IMR-90 (cell line): ENCODE results near the gene NFE2L1. TPM values are rescaled to one million over a fixed set of nuclear protein-coding genes. Genes with fewer than 3 reads are reported as not detected.
A peak's percentile ranks its signal among the peaks of the same experiment; 100 is the strongest.

Source experiments
- ATAC-seq: fragments of 200-7000 bp; cut with Tn5 transposase; 2 replicates; pipeline ENCODE4 v1.9.1; 2020; ENCODE audit warnings: low read depth, mild to moderate bottlenecking, moderate library complexity
- BruUV-seq: library from RNA; stranded (reverse); fragments of 400-500 nt; replicated peaks from 2 replicates; lab custom pipeline; 2021; lab: Mats Ljungman, UMichigan
- CTCF ChIA-PET: fragments of 300-600 bp; formaldehyde crosslinking; extraction: SDS; loops from one replicate; lab custom pipeline; 2021; ENCODE audit warnings: antibody characterized with exemption; lab: Yijun Ruan, JAX
- POLR2A ChIA-PET: fragments of 300-600 bp; sonication (Branson Sonifier 250); formaldehyde crosslinking; loops from one replicate; lab custom pipeline; 2022; ENCODE audit warnings: antibody characterized with exemption; ENCODE audit not compliant: unreplicated experiment; lab: Charles Lee
- DNase-seq: peaks from one replicate; pipeline ENCODE4 v3.0.0; 2013
- H2AFZ ChIP-seq: replicated peaks from 2 replicates; pipeline ENCODE3; 2013; ENCODE audit warnings: low read length, mild to moderate bottlenecking; ENCODE audit not compliant: poor library complexity
- H2AK5ac ChIP-seq: 2 replicates; pipeline ENCODE4 v1.6.1; 2013; ENCODE audit warnings: low read depth, low read length, inconsistent platforms
- H2AK9ac ChIP-seq: replicated peaks from 2 replicates; pipeline ENCODE3; 2013; ENCODE audit warnings: mild to moderate bottlenecking, low read depth, low read length, moderate library complexity; ENCODE audit not compliant: poor library complexity
- H2BK120ac ChIP-seq: 2 replicates; pipeline ENCODE4 v1.6.1; 2013; ENCODE audit warnings: low read depth, low read length, inconsistent platforms
- H2BK15ac ChIP-seq: 3 replicates; pipeline ENCODE4 v1.6.1; 2013; ENCODE audit warnings: low read depth, low read length, inconsistent platforms
- H2BK20ac ChIP-seq: 2 replicates; pipeline ENCODE4 v1.6.1; 2013; ENCODE audit warnings: low read depth, mild to moderate bottlenecking, inconsistent platforms, low read length, moderate library complexity
- H2BK5ac ChIP-seq: 2 replicates; pipeline ENCODE4 v1.6.1; 2013; ENCODE audit warnings: mild to moderate bottlenecking, low read depth, low read length, inconsistent platforms; ENCODE audit not compliant: poor library complexity, severe bottlenecking
- H3K14ac ChIP-seq: replicated peaks from 2 replicates; pipeline ENCODE4 v1.6.1; 2013; ENCODE audit warnings: low read depth, low read length, inconsistent platforms
- H3K18ac ChIP-seq: 2 replicates; pipeline ENCODE4 v1.6.1; 2013; ENCODE audit warnings: low read depth, low read length, control low read depth
- H3K23ac ChIP-seq: 2 replicates; pipeline ENCODE4 v1.6.1; 2013; ENCODE audit warnings: low read depth, low read length, inconsistent platforms
- H3K27ac ChIP-seq: 2 replicates; pipeline ENCODE4 v1.5.1; 2013; ENCODE audit warnings: mild to moderate bottlenecking, control low read depth, low read length; ENCODE audit not compliant: insufficient read depth
- H3K27me3 ChIP-seq: 2 replicates; pipeline ENCODE4 v1.6.1; 2013; ENCODE audit warnings: low read length; ENCODE audit not compliant: control insufficient read depth, insufficient read depth
- H3K36me3 ChIP-seq: 2 replicates; pipeline ENCODE4 v1.6.1; 2013; ENCODE audit warnings: low read length, mixed read lengths; ENCODE audit not compliant: control insufficient read depth, insufficient read depth
- H3K4ac ChIP-seq: 2 replicates; pipeline ENCODE4 v1.6.1; 2013; ENCODE audit warnings: low read depth, low read length, inconsistent platforms
- H3K4me1 ChIP-seq: 2 replicates; pipeline ENCODE4 v1.6.1; 2013; ENCODE audit warnings: low read length, mixed read lengths; ENCODE audit not compliant: control insufficient read depth, insufficient read depth
- H3K4me2 ChIP-seq: 2 replicates; pipeline ENCODE4 v1.6.1; 2013; ENCODE audit warnings: low read depth, mild to moderate bottlenecking, control low read depth, low read length, moderate library complexity
- H3K4me3 ChIP-seq: 2 replicates; pipeline ENCODE4 v1.5.1; 2013; ENCODE audit warnings: low read depth, mild to moderate bottlenecking, control low read depth, low read length, moderate library complexity; ENCODE audit not compliant: insufficient read depth
- H3K56ac ChIP-seq: 2 replicates; pipeline ENCODE4 v1.6.1; 2013; ENCODE audit warnings: low read length, inconsistent platforms; ENCODE audit not compliant: insufficient read depth; ENCODE audit errors: extremely low read depth
- H3K79me1 ChIP-seq, 2 experiments: 2 replicates each; pipeline ENCODE4 v1.6.1; 2013; ENCODE audit warnings: low read length in 2 of 2, inconsistent platforms in 1 of 2, low read depth in 1 of 2
- H3K9ac ChIP-seq: 2 replicates; pipeline ENCODE4 v1.6.1; 2013; ENCODE audit warnings: low read depth, low read length, control low read depth
- H3K9me1 ChIP-seq: 2 replicates; pipeline ENCODE4 v1.6.1; 2013; ENCODE audit warnings: low read length, inconsistent platforms; ENCODE audit not compliant: insufficient read depth
- H3K9me3 ChIP-seq: 2 replicates; pipeline ENCODE4 v1.6.1; 2013; ENCODE audit warnings: low read length; ENCODE audit not compliant: control insufficient read depth, insufficient read depth
- H4K20me1 ChIP-seq: 2 replicates; pipeline ENCODE4 v1.6.1; 2013; ENCODE audit warnings: low read length, inconsistent platforms; ENCODE audit not compliant: insufficient read depth
- H4K5ac ChIP-seq: 2 replicates; pipeline ENCODE4 v1.6.1; 2013; ENCODE audit warnings: mild to moderate bottlenecking, low read depth, low read length, control low read depth
- H4K8ac ChIP-seq, 2 experiments: 2 replicates each; pipeline ENCODE4 v1.6.1; 2013; ENCODE audit warnings: low read depth in 2 of 2, low read length in 2 of 2, control low read depth in 1 of 2, inconsistent platforms in 1 of 2
- H4K91ac ChIP-seq: 2 replicates; pipeline ENCODE4 v1.6.1; 2013; ENCODE audit warnings: low read depth, low read length, inconsistent platforms; ENCODE audit not compliant: insufficient read depth
- BHLHE40 ChIP-seq: fragments of 150-350 bp; IDR thresholded peaks from 2 replicates; pipeline ENCODE4 v1.6.1; 2016; ENCODE audit warnings: mild to moderate bottlenecking, low read depth, low read length
- CEBPB ChIP-seq: IDR thresholded peaks from 2 replicates; pipeline ENCODE4 v1.6.1; 2012; ENCODE audit warnings: low read depth, low read length, improper control_type of control experiment
- ELK1 ChIP-seq: fragments of 150-350 bp; IDR thresholded peaks from 2 replicates; pipeline ENCODE4 v1.6.1; 2016; ENCODE audit warnings: low read depth, mild to moderate bottlenecking, low read length, moderate library complexity, borderline replicate concordance
- FOS ChIP-seq: fragments of 150-350 bp; IDR thresholded peaks from 2 replicates; pipeline ENCODE4 v1.6.1; 2016; ENCODE audit warnings: low read depth, low read length
- MAZ ChIP-seq: IDR thresholded peaks from 2 replicates; pipeline ENCODE4 v1.6.1; 2012; ENCODE audit warnings: low read depth, mild to moderate bottlenecking, low read length, improper control_type of control experiment, moderate library complexity, borderline replicate concordance
- MXI1 ChIP-seq: IDR thresholded peaks from 2 replicates; pipeline ENCODE4 v1.6.1; 2012; ENCODE audit warnings: low read depth, mild to moderate bottlenecking, low read length, moderate library complexity, borderline replicate concordance
- NFE2L2 ChIP-seq: fragments of 150-350 bp; IDR thresholded peaks from 2 replicates; pipeline ENCODE4 v1.6.1; 2016; ENCODE audit warnings: low read depth, mild to moderate bottlenecking, low read length
- POLR2A ChIP-seq: IDR thresholded peaks from 2 replicates; pipeline ENCODE4 v1.6.1; 2012; ENCODE audit warnings: mild to moderate bottlenecking, low read depth, low read length
- RAD21 ChIP-seq: IDR thresholded peaks from 2 replicates; pipeline ENCODE4 v1.6.1; 2012; ENCODE audit warnings: low read length, improper control_type of control experiment
- RCOR1 ChIP-seq: IDR thresholded peaks from 2 replicates; pipeline ENCODE4 v1.6.1; 2012; ENCODE audit warnings: mild to moderate bottlenecking, low read length, improper control_type of control experiment; ENCODE audit not compliant: insufficient replicate concordance
- RFX5 ChIP-seq: IDR thresholded peaks from 2 replicates; pipeline ENCODE4 v1.8.0; 2012; ENCODE audit warnings: low read depth, mild to moderate bottlenecking, low read length, moderate library complexity
- SMC3 ChIP-seq: fragments of 150-350 bp; IDR thresholded peaks from 2 replicates; pipeline ENCODE4 v1.6.1; 2016; ENCODE audit warnings: low read depth, mild to moderate bottlenecking, antibody characterized with exemption, low read length, moderate library complexity
- USF2 ChIP-seq: fragments of 150-350 bp; IDR thresholded peaks from 2 replicates; pipeline ENCODE4 v1.6.1; 2017; ENCODE audit warnings: mild to moderate bottlenecking, antibody characterized with exemption, low read length, low read depth
- WGBS, 2 experiments: methylation state at CpG; one replicate each; pipeline versions ENCODE4 v1.1.5 to v1.1.7; 2013; ENCODE audit warnings: missing lambda C conversion rate in 2 of 2; ENCODE audit not compliant: insufficient read length in 1 of 2; ENCODE audit errors: extremely low coverage in 2 of 2; 5-methylcytosine and 5-hydroxymethylcytosine counted together
- dilution Hi-C: fragments of 300-500 bp; cut with HindIII; formaldehyde crosslinking; loops from one replicate; pipeline ENCODE4 v1.14.3; 2018; ENCODE audit warnings: low sequenced_read_pairs; ENCODE audit not compliant: unreplicated experiment
- in situ Hi-C: fragments of 300-500 bp; cut with MboI; formaldehyde crosslinking; loops from 3 replicates; pipeline ENCODE4 v1.14.3; 2019; ENCODE audit warnings: low sequenced_read_pairs, inconsistent platforms, mixed read lengths
- intact Hi-C: fragments of 100-400 bp; cut with micrococcal nuclease; formaldehyde crosslinking; loops from 2 replicates; pipeline ENCODE4 v1.10.0; 2022
- polyA plus RNA-seq, 3 experiments: library from polyadenylated mRNA; depleted of rRNA; stranded (reverse); fragments of >200 nt; gene quantifications; 2 replicates each; pipeline ENCODE4 v1.2.3, GENCODE V29; 2012; ENCODE audit warnings: low replicate concordance in 1 of 3
- total RNA-seq: library from RNA; depleted of rRNA; stranded (reverse); fragments of >200 nt; gene quantifications from 2 replicates; pipeline ENCODE4 v1.2.3, GENCODE V29; 2012

The NFE2L1 gene
- total and polyA plus RNA-seq, 2 of the 4 experiments (the other 2 are of a cell fraction): 42.8 to 122 TPM

GRCh38 chr17:48037036-48037837, 10.9 kb upstream of the NFE2L1 start, which contains the start of gene COPZ2:
COPZ2 (minus strand) TSS chr17:48037797; CDS start chr17:48037777, 20 bp downstream.
- Histone ChIP-seq H4K20me1 (no peaks in the 10 kb centered on the region), H3K14ac (peak within 1 kb of the TSS; percentile 99), H3K79me1 (peaks cover 5 to 18% of the 10 kb centered on the region in 2 experiments), H3K4me1 (peaks cover 10% of the 10 kb centered on the region), H3K18ac (peak within 1 kb of the TSS; percentile 74), H2BK15ac (peak within 1 kb of the TSS; percentile 48; the same call in 1 of the 3 replicates), H2AK5ac (peak within 1 kb of the TSS; percentile 90), H3K4me2 (peak within 1 kb of the TSS; percentile 85), H3K4me3 (peak within 1 kb of the TSS; percentile 65), H4K5ac (peak within 1 kb of the TSS; percentile 58), H2BK5ac (peak within 1 kb of the TSS; percentile 29), H3K9ac (peak within 1 kb of the TSS; percentile 79), H3K9me3 (no peaks in the 10 kb centered on the region), H2AK9ac (peak within 1 kb of the TSS; percentile 94), H2BK20ac (peak within 1 kb of the TSS; percentile 62; the same call in 1 of the 2 replicates), H4K8ac (peak within 1 kb of the TSS; percentile 94), H3K27ac (peak within 1 kb of the TSS; percentile 66), H2AFZ (peak within 1 kb of the TSS; percentile 97), H3K27me3 (no peaks in the 10 kb centered on the region), H3K23ac (peak within 1 kb of the TSS; percentile 95), H3K56ac (peak within 1 kb of the TSS; percentile 61; the same call in 1 of the 2 replicates), H3K4ac (peak within 1 kb of the TSS; percentile 96), H2BK120ac (peak within 1 kb of the TSS; percentile 46), H3K36me3 (peaks cover 6% of the 10 kb centered on the region), H3K9me1 (peaks cover 13% of the 10 kb centered on the region), H4K91ac (peak within 1 kb of the TSS; percentile 75)
- peak; percentile 44 for DNase-seq
- 3% methylated on average over 15 of the region's 73 CpGs; no CpG with 5 or more reads in 1 of the 2 experiments for WGBS, 2 experiments
- in situ Hi-C loops: no loop called here
- BruUV-seq: no TSS peak
- CTCF ChIA-PET: interaction anchor here (1.2 to 1.7 kb wide), 2 partner anchors 10 to 11 kb away, joined by 4 to 12 read pairs; no protein-coding TSS in a partner anchor
- intact Hi-C loops: loop anchor here (1.0 to 2.0 kb wide), 2 partner anchors 14 to 37 kb away; no protein-coding TSS in a partner anchor
- POLR2A ChIA-PET: no interaction called here
- ATAC-seq: peak; percentile 90
- dilution Hi-C loops: no loop called here
- TF ChIP-seq SMC3 (peak; percentile 35; the same call in 1 of the 2 replicates), MAZ (peak; percentile 38; the same call in 1 of the 2 replicates), POLR2A (no peak), CEBPB (no peak), RCOR1 (no peak), FOS (no peak), RFX5 (no peak), MXI1 (no peak), USF2 (peak; percentile 10; the same call in 1 of the 2 replicates), NFE2L2 (no peak), ELK1 (no peak), RAD21 (peak; percentile 38), BHLHE40 (no peak)
